A549 treated with CpdA at 1 μM for 4 hours (cell line): ENCODE results near the gene MKI67. TPM values are rescaled to one million over a fixed set of nuclear protein-coding genes. Genes with fewer than 3 reads are reported as not detected.

Source experiments
- total RNA-seq: library from RNA; stranded (reverse); fragments of 200-300 nt; extraction: Qiagen RNA extraction; gene quantifications from 5 replicates; pipeline ENCODE4 v1.2.3, GENCODE V29; 2022; ENCODE audit warnings: low read depth

MKI67 gene, protein sequence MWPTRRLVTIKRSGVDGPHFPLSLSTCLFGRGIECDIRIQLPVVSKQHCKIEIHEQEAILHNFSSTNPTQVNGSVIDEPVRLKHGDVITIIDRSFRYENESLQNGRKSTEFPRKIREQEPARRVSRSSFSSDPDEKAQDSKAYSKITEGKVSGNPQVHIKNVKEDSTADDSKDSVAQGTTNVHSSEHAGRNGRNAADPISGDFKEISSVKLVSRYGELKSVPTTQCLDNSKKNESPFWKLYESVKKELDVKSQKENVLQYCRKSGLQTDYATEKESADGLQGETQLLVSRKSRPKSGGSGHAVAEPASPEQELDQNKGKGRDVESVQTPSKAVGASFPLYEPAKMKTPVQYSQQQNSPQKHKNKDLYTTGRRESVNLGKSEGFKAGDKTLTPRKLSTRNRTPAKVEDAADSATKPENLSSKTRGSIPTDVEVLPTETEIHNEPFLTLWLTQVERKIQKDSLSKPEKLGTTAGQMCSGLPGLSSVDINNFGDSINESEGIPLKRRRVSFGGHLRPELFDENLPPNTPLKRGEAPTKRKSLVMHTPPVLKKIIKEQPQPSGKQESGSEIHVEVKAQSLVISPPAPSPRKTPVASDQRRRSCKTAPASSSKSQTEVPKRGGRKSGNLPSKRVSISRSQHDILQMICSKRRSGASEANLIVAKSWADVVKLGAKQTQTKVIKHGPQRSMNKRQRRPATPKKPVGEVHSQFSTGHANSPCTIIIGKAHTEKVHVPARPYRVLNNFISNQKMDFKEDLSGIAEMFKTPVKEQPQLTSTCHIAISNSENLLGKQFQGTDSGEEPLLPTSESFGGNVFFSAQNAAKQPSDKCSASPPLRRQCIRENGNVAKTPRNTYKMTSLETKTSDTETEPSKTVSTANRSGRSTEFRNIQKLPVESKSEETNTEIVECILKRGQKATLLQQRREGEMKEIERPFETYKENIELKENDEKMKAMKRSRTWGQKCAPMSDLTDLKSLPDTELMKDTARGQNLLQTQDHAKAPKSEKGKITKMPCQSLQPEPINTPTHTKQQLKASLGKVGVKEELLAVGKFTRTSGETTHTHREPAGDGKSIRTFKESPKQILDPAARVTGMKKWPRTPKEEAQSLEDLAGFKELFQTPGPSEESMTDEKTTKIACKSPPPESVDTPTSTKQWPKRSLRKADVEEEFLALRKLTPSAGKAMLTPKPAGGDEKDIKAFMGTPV (N-terminal part only)
- 58.1 to 90.6 TPM (median 69.0 TPM) in 5 replicates for total RNA-seq

DNA sequence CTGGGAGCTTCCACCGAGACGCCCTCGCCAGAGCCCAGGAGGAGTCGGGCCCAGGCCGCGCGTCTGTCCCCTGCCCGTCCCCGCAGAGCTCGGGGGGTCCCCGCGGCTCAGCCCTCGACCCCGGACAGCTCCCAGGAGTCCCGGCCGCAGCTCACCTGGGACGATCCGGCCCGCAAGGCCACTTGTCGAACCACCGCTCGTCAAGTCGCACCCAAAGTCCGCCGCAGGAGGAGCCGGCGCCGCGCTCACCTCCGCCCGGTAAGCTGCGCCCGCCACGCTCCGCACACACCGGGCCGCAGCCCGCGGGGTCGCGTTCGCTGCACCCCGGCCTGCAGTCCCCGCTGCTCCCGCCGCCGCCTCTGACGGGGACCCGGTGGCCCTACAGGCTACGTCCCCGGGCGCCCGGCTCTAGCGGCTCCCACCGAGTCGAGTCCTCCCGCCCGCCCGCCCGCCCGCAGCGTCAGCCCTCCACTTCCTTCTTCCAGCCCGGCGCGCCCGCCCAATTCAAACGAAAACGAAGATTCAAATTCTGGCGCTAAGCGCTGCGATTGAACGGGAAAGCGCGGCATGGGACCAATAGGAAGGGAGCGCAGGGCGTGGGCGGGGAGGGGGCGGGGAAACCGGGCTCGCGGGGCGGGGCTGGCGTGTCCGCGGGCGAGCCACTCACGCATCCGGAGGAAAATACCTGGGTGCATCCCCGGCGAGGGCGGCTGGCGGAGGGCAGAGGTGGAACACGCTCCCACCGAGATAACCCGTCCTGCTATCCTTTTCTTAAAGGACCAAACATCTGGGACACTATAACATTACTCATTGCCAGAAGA lies at the start of gene MKI67:
MKI67 (minus strand) TSS at position 480 of the 821 bp plus-strand sequence. CDS start 756 bp downstream, outside the sequence.

Other genes with a start within 250 kb of the MKI67 start
- gene CLRN3, start 233.5 kb downstream of the MKI67 start, total RNA-seq = not detected in 5 replicates
- gene PTPRE, start 219.3 kb downstream of the MKI67 start, total RNA-seq = 1.9 to 3.7 TPM (median 3.0 TPM) in 5 replicates